Measurements from ENCODE around the gene DMXL1.

DNA sequence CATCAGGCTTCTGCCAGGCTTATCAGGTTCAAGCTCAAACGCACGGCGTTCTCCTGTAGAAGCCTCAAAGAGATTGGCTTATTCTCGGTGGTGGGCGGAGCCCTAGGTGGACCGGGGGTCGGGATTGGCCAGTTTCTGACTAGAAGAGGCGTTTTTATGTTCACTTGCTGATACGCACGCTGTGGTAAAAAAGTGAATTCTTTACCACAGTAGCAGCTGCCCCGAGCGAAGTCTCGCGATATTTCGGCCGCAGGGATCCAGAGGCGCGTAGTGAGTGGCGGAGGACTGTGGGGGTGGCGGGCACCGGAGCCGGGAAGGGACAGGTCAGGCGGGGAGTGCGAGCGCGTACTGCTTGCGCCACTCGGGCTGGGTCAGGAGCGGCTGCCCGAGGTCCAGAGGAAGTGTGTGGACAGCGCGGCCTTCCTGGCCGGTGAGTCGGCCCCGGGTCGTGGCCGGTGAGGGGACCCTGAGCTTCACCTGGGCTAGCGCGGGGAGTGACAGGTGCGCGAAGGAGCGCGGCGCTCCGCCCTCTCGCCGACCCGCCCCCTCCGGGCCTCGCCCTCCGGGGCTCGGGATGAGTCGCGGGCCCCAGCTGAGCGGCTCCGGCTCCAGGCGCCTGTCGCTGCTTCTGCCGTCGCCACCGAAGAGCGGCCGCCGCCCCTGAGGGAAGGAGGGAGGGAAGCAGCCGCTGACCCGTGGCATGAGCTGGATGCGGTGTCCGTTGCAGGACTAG is at the start of gene DMXL1:
- TF ChIP-seq POLR2AphosphoS5 (IDR thresholded peaks at IDR 0.05; ENCODE audit: low read depth, low read length) (no peak; the same call in 1 of the 2 replicates), REST (IDR thresholded peaks at IDR 0.05; ENCODE audit: insufficient read depth in 1 of 2, low read depth in 2 of 2, low read length in 2 of 2) (no peak)

All from PFSK-1 (cell line).